AG04450 (cell line): ENCODE measurements around the gene LMAN1L. TPM values are rescaled to one million over a fixed set of nuclear protein-coding genes. Genes with fewer than 3 reads are reported as not detected.

Experiments used
- CTCF ChIA-PET: fragments of 300-600, 350-600 bp; formaldehyde crosslinking; extraction: SDS; loops from one replicate; lab custom pipeline; 2022; ENCODE audit warnings: antibody characterized with exemption, inconsistent platforms; lab: Charles Lee
- POLR2A ChIA-PET: fragments of 350-600 bp; formaldehyde crosslinking; extraction: SDS; loops from one replicate; lab custom pipeline; 2021; ENCODE audit warnings: antibody characterized with exemption, inconsistent platforms; lab: Yijun Ruan, JAX
- DNase-seq: peaks from one replicate; pipeline ENCODE4 v3.0.0-alpha.2; 2011; ENCODE audit warnings: low read depth, low spot score
- H3K27ac ChIP-seq: one replicate; pipeline ENCODE4 v1.5.1; 2012; ENCODE audit warnings: low read depth, low read length, control low read depth
- H3K27me3 ChIP-seq: one replicate; pipeline ENCODE4 v1.6.0; 2012; ENCODE audit warnings: low read length; ENCODE audit not compliant: control insufficient read depth, insufficient read depth
- H3K4me3 ChIP-seq: 2 replicates; pipeline ENCODE4 v1.5.1; 2011; ENCODE audit warnings: mild to moderate bottlenecking, low read depth, low read length, control low read depth
- H3K9me3 ChIP-seq: 2 replicates; pipeline ENCODE4 v1.5.1; 2012; ENCODE audit warnings: low read length; ENCODE audit not compliant: control insufficient read depth, insufficient read depth
- polyA plus RNA-seq: library from polyadenylated mRNA; depleted of rRNA; stranded (reverse); fragments of >200 nt; gene quantifications from 2 replicates; pipeline ENCODE4 v1.2.3, GENCODE V29; 2011
- TF ChIP-seq, protein P1 (sequence below): IDR thresholded peaks from 2 replicates; pipeline ENCODE4 v1.5.1; 2011; ENCODE audit warnings: low read depth, low read length, control low read depth, inconsistent platforms

The LMAN1L gene
- polyA plus RNA-seq, 1 experiment = not detected

DNA sequence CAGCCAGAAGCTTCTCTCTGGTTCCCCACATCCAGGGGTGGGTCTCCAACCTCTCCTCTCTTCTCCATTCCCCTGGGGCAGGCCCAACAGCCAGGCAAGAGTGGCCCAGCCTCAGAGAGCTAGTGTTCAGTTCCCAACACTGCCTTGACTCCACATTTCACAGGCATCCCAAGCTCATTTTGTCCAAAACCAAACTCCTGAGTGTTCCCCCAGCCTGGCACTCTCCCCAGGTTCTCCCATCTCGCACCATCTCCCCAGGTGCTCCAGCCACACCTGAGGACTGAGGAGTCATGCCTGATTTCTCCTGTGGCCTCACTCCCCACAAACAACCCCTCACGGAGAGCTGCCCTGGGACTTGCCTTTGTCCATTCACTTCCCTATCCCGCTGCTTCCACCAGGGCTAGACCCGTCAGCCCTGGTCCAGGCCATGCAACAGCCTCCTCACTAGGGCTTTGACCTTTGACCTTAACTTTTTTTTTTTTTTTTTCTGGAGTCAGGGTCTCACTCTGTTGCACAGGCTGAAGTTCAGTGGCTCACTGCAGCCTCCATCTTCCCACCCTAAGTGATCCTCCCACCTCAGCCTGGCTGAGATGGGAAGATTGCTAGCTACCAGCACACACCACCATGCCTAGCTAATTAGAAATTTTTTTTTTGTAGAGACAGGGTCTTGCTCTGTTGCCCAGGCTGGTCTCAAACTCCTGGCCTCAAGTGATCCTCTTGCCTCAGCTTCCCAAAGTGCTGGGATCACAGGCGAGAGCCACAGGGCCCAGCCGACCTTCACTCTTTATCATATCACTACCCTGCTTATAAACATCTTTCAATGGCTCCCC, 34.7 kb upstream of the LMAN1L start:
- H3K9me3 ChIP-seq = no peaks in the 10 kb centered on the region
- ChIA-PET POLR2A (no interaction called here), CTCF (interaction anchor here (1.1 to 3.1 kb wide), 7 partner anchors 9 to 146 kb away, joined by 3 to 12 read pairs (median 7); no protein-coding TSS in a partner anchor)
- no peak overlapping the region for H3K4me3 ChIP-seq
- no peaks in the 10 kb centered on the region for H3K27me3 ChIP-seq
- DNase-seq = no peak
- TF ChIP-seq, protein P1, sequence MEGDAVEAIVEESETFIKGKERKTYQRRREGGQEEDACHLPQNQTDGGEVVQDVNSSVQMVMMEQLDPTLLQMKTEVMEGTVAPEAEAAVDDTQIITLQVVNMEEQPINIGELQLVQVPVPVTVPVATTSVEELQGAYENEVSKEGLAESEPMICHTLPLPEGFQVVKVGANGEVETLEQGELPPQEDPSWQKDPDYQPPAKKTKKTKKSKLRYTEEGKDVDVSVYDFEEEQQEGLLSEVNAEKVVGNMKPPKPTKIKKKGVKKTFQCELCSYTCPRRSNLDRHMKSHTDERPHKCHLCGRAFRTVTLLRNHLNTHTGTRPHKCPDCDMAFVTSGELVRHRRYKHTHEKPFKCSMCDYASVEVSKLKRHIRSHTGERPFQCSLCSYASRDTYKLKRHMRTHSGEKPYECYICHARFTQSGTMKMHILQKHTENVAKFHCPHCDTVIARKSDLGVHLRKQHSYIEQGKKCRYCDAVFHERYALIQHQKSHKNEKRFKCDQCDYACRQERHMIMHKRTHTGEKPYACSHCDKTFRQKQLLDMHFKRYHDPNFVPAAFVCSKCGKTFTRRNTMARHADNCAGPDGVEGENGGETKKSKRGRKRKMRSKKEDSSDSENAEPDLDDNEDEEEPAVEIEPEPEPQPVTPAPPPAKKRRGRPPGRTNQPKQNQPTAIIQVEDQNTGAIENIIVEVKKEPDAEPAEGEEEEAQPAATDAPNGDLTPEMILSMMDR = no peak
- H3K27ac ChIP-seq = no peak overlapping the region

DNA sequence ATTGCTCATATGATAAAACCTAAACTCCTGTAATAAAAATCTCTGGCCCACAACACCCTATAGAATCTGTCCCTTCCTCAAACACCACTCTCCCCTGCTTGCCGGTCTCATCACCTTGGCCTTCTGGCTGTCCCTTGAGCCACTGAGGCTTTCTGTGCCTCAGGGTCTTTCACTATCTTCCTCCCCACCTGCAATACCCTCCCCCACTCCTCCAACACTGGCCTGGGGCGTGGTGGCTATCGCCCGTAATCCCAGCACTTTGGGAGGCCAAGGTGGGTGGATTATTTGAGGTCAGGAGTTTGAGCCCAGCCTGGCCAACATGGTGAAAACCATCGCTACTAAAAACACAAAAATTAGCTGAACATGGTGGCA, 34.0 kb upstream of the LMAN1L start:
- ChIA-PET CTCF (interaction anchor here (1.7 to 3.8 kb wide), 5 partner anchors 8 to 144 kb away, joined by 11 to 54 read pairs (median 14); no protein-coding TSS in a partner anchor), POLR2A (no interaction called here)
- H3K9me3 ChIP-seq = no peaks in the 10 kb centered on the region
- H3K4me3 ChIP-seq = no peak overlapping the region
- H3K27me3 ChIP-seq = no peaks in the 10 kb centered on the region
- TF ChIP-seq, protein P1 = no peak
- no peak for DNase-seq
- no peak overlapping the region for H3K27ac ChIP-seq

DNA sequence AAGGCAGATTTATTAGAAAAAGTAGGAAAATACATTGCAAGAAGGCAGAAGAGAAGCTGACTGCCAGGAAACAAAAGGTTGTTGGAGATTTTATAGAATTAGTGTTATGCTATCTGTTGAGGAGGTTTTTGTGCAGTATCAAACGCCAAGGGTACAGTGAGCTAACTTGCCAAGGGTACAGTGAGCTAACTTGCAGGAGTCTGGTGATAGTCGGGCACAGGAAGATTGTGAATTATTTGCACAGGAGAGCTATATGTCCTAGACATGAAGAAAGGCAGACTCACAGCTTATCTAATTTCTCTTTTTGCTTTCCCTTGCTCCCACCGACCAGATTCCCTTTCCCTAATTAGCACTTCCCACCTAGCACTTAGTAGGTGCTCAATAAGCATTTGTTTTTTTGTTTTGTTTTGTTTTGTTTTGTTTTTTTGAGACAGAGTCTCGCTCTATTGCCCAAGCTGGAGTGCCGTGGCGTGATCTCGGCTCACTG, 33.4 kb upstream of the LMAN1L start:
- Histone ChIP-seq H3K27me3 (no peaks in the 10 kb centered on the region), H3K9me3 (no peaks in the 10 kb centered on the region), H3K27ac (no peak overlapping the region), H3K4me3 (no peak overlapping the region)
- TF ChIP-seq, protein P1 = no peak
- ChIA-PET CTCF (interaction anchor here (2.9 to 3.8 kb wide), 4 partner anchors 9 to 144 kb away, joined by 12 to 54 read pairs (median 16); no protein-coding TSS in a partner anchor), POLR2A (no interaction called here)
- no peak for DNase-seq

DNA sequence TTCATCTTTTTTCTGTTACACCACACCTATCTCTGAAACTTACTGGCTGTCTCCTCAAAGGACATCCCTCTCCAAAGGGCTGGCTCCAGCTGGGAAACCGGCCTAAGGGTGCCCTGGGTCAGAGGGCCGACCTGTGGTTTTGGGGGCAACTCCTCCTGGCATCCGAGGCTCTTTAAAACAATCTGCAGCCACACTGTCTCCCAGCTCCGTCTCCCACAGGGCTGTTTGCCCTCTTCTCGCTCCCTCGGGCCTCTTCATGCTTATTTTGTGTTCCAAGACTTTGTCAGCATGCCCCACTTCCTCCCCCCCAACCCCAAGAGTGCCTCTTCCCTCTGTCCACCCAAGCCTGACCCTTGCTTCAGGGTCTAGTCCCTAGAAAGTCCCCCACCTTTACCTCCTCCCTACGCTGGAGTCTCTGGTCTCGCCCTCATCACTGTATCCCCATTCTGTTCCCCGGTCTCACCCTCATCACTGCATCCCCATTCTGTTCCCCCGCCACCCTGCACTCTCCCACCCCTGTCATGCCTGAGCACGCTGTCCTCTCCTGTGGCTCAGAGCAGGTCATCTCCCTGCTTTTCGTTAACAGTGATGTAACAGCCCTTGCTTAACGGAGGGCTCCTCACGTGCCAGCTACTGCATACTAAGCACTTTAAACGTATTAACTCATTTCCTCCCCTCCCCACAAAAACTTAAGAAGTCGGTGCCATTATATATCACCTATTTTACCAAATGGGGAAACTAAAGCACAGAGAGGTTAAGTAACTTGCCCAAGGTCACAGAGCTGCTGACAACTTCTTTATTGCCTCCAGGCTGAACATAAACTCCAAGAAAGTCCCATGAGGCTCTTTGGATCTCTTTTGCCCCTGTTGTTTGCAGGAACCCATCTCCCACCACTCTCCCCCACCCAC, 31.9 kb upstream of the LMAN1L start:
- no peak for DNase-seq
- Histone ChIP-seq H3K27ac (no peak overlapping the region), H3K9me3 (no peaks in the 10 kb centered on the region), H3K4me3 (peak overlapping the region; percentile 60), H3K27me3 (no peaks in the 10 kb centered on the region)
- TF ChIP-seq, protein P1 = no peak
- ChIA-PET CTCF (interaction anchor here (0.8 to 3.8 kb wide), 11 partner anchors 10 to 174 kb away, joined by 3 to 54 read pairs (median 5); no protein-coding TSS in a partner anchor), POLR2A (interaction anchor here (1.5 kb wide), 1 partner anchor 157 kb away, joined by 4 read pairs; the partner anchor contains the start of gene COX5A)
